Mesothelial cell of epicardium (in vitro differentiated cells): ENCODE results near the gene PLXNA2. TPM values are rescaled to one million over a fixed set of nuclear protein-coding genes. Genes with fewer than 3 reads are reported as not detected.

ENCODE experiments used
- DNase-seq, 2 experiments: peaks; one replicate each; pipeline ENCODE4 v3.0.0; 2021; ENCODE audit warnings: low spot score in 2 of 2; ENCODE audit not compliant: unreplicated experiment in 2 of 2
- H3K27ac Mint-ChIP-seq: 2 replicates; pipeline ENCODE4 v1.8.0; 2021; ENCODE audit warnings: mixed read lengths
- H3K27me3 Mint-ChIP-seq: 2 replicates; pipeline ENCODE4 v1.8.0; 2021; ENCODE audit warnings: low read depth, mixed read lengths
- H3K36me3 Mint-ChIP-seq: 2 replicates; pipeline ENCODE4 v1.8.0; 2021; ENCODE audit warnings: mixed read lengths
- H3K4me1 Mint-ChIP-seq: 2 replicates; pipeline ENCODE4 v1.8.0; 2021; ENCODE audit warnings: mixed read lengths
- H3K4me3 Mint-ChIP-seq: 2 replicates; pipeline ENCODE4 v1.8.0; 2021; ENCODE audit warnings: mild to moderate bottlenecking, moderate library complexity, mixed read lengths
- H3K9me3 Mint-ChIP-seq: 2 replicates; pipeline ENCODE4 v1.8.0; 2021; ENCODE audit warnings: mixed read lengths
- CTCF ChIP-seq: fragments of 200-600 bp; sonication (generic); IDR thresholded peaks from one replicate; pipeline ENCODE4 v1.5.0; 2021; ENCODE audit warnings: antibody characterized with exemption; ENCODE audit not compliant: unreplicated experiment
- total RNA-seq: library from RNA; stranded (reverse); gene quantifications from 3 replicates; pipeline ENCODE4 v1.2.1, GENCODE V29; 2021

The PLXNA2 gene
- total RNA-seq, 1 donor from 2014 or later: 14.7 TPM

- Mint-ChIP-seq H3K4me1 (no peaks in the 10 kb centered on the region), H3K36me3 (peaks cover 7% of the 10 kb centered on the region), H3K27me3 (peaks cover 35% of the 10 kb centered on the region), H3K27ac (no peak overlapping the region), H3K4me3 (no peak overlapping the region), H3K9me3 (no peaks in the 10 kb centered on the region)
- TF ChIP-seq CTCF: no peak
- DNase-seq: no peak
These were observed 217.2 kb downstream of the PLXNA2 start for GRCh38 chr1:208026880-208027438.

- H3K4me1 Mint-ChIP-seq: no peaks in the 10 kb centered on the region
- H3K4me3 Mint-ChIP-seq: no peak overlapping the region
- H3K9me3 Mint-ChIP-seq: no peaks in the 10 kb centered on the region
- DNase-seq: no peak
- peaks cover 52% of the 10 kb centered on the region for H3K27me3 Mint-ChIP-seq
- H3K36me3 Mint-ChIP-seq: peaks cover 7% of the 10 kb centered on the region
- H3K27ac Mint-ChIP-seq: no peak overlapping the region
- TF ChIP-seq CTCF: no peak
These were observed 219.2 kb downstream of the PLXNA2 start for GRCh38 chr1:208025031-208025430.

GRCh38 chr1:208024406-208024805 is 219.8 kb downstream of the PLXNA2 start:
- Mint-ChIP-seq H3K36me3 (peaks cover 7% of the 10 kb centered on the region), H3K9me3 (no peaks in the 10 kb centered on the region), H3K27ac (no peak overlapping the region), H3K27me3 (peaks cover 52% of the 10 kb centered on the region), H3K4me1 (no peaks in the 10 kb centered on the region), H3K4me3 (no peak overlapping the region)
- no peak for TF ChIP-seq CTCF
- no peak for DNase-seq

GRCh38 chr1:208019257-208019656 is 224.9 kb downstream of the PLXNA2 start:
- TF ChIP-seq CTCF: no peak
- peaks cover 2% of the 10 kb centered on the region for H3K4me1 Mint-ChIP-seq

GRCh38 chr1:208015255-208015654 is 228.9 kb downstream of the PLXNA2 start:
- Mint-ChIP-seq H3K27ac (no peak overlapping the region), H3K36me3 (no peaks in the 10 kb centered on the region), H3K9me3 (no peaks in the 10 kb centered on the region), H3K4me3 (no peak overlapping the region), H3K27me3 (peaks cover 55% of the 10 kb centered on the region), H3K4me1 (peaks cover 2% of the 10 kb centered on the region)
- TF ChIP-seq CTCF: no peak
- no peak for DNase-seq

More at GRCh38 chr1:208019257-208019656, 224.9 kb downstream of the PLXNA2 start:
- Mint-ChIP-seq H3K27ac (no peak overlapping the region), H3K9me3 (no peaks in the 10 kb centered on the region), H3K4me3 (no peak overlapping the region), H3K27me3 (peaks cover 79% of the 10 kb centered on the region), H3K36me3 (no peaks in the 10 kb centered on the region)
- no peak for DNase-seq

- no peaks in the 10 kb centered on the region for H3K9me3 Mint-ChIP-seq
- peaks cover 40% of the 10 kb centered on the region for H3K27me3 Mint-ChIP-seq
- H3K4me3 Mint-ChIP-seq: no peak overlapping the region
- H3K36me3 Mint-ChIP-seq: no peaks in the 10 kb centered on the region
- no peak overlapping the region for H3K27ac Mint-ChIP-seq
- TF ChIP-seq CTCF: no peak
- no peaks in the 10 kb centered on the region for H3K4me1 Mint-ChIP-seq
- DNase-seq: no peak
These were observed 231.0 kb downstream of the PLXNA2 start for GRCh38 chr1:208013210-208013609.
